Brain microvascular endothelial cell (primary cell): ENCODE results near the gene TMEM147.

ENCODE experiments used
- DNase-seq: peaks from one replicate; pipeline ENCODE4 v3.0.0-alpha.2; 2020
- H3K27ac ChIP-seq: fragments of 250-450 bp; sonication (Bioruptor Pico); 2 replicates; pipeline ENCODE4 v1.5.1; 2020; ENCODE audit warnings: mild to moderate bottlenecking, moderate library complexity
- H3K27me3 ChIP-seq: fragments of 250-450 bp; sonication (Bioruptor Pico); replicated peaks from 2 replicates; pipeline ENCODE4 v1.5.1; 2020; ENCODE audit warnings: mild to moderate bottlenecking
- H3K36me3 ChIP-seq: fragments of 250-450 bp; sonication (Bioruptor Pico); replicated peaks from 2 replicates; pipeline ENCODE4 v1.5.1; 2020; ENCODE audit warnings: mild to moderate bottlenecking
- H3K4me3 ChIP-seq: 2 replicates; pipeline ENCODE4 v1.5.1; 2011; ENCODE audit warnings: low read depth, mild to moderate bottlenecking, control low read depth, low read length, moderate library complexity
- in situ Hi-C: cut with HindIII; loops from 2 replicates; pipeline ENCODE4 v1.10.0; 2017; ENCODE audit warnings: low sequenced_read_pairs, low pct_ligation_motif_present
- TF ChIP-seq, protein P1 (sequence below): IDR thresholded peaks from 2 replicates; pipeline ENCODE4 v1.5.1; 2011; ENCODE audit warnings: low read depth, mild to moderate bottlenecking, moderate library complexity, low read length, control low read depth, inconsistent platforms; ENCODE audit errors: missing control alignments

The TMEM147 gene

DNA sequence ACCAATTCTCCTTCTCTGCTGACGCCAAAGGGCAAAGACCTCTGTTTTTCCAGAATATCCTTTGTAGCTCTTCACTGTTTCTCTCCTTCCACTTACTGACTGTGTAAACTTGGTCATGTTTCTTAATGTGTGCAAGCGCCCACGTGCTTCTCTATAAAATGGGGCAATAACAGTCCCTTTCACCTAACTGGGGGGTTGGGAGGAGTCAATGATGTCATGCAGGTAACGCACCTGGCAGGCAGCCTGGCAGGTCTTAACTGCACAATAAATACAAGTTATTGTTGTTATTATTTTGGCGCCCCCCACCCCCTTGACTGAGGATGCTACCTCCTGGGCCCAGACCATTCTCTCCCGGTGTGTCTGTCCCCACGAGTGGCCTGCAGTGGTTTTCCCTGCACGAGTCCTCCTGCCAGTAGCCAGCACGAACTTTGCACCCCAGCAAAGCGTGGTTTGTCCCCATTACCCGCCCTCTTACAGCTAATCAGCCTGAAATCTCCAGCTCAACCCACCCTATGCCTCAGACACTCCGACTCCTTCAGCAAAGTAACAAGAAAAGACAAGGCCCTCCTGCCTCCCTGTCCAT is 22.6 kb upstream of the TMEM147 start:
- TF ChIP-seq, protein P1, sequence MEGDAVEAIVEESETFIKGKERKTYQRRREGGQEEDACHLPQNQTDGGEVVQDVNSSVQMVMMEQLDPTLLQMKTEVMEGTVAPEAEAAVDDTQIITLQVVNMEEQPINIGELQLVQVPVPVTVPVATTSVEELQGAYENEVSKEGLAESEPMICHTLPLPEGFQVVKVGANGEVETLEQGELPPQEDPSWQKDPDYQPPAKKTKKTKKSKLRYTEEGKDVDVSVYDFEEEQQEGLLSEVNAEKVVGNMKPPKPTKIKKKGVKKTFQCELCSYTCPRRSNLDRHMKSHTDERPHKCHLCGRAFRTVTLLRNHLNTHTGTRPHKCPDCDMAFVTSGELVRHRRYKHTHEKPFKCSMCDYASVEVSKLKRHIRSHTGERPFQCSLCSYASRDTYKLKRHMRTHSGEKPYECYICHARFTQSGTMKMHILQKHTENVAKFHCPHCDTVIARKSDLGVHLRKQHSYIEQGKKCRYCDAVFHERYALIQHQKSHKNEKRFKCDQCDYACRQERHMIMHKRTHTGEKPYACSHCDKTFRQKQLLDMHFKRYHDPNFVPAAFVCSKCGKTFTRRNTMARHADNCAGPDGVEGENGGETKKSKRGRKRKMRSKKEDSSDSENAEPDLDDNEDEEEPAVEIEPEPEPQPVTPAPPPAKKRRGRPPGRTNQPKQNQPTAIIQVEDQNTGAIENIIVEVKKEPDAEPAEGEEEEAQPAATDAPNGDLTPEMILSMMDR: no peak
- H3K36me3 ChIP-seq: no peaks in the 10 kb centered on the region
- in situ Hi-C loops: no loop called here

GRCh38 chr19:35524181-35524837 is 21.1 kb upstream of the TMEM147 start:
- DNase-seq: no peak
- in situ Hi-C loops: no loop called here
- TF ChIP-seq, protein P1: no peak
- H3K4me3 ChIP-seq: no peak overlapping the region
- H3K27ac ChIP-seq: no peak overlapping the region
- H3K36me3 ChIP-seq: no peaks in the 10 kb centered on the region
- H3K27me3 ChIP-seq: no peaks in the 10 kb centered on the region

More for the DNA sequence above, 22.6 kb upstream of the TMEM147 start:
- H3K27me3 ChIP-seq: no peaks in the 10 kb centered on the region
- H3K27ac ChIP-seq: no peak overlapping the region
- H3K4me3 ChIP-seq: no peak overlapping the region
- no peak for DNase-seq

- H3K4me3 ChIP-seq: no peak overlapping the region
- in situ Hi-C loops: no loop called here
- H3K27me3 ChIP-seq: no peaks in the 10 kb centered on the region
- no peak for DNase-seq
- H3K36me3 ChIP-seq: no peaks in the 10 kb centered on the region
- TF ChIP-seq, protein P1: no peak
- no peak overlapping the region for H3K27ac ChIP-seq
These were observed 19.6 kb upstream of the TMEM147 start for GRCh38 chr19:35525873-35526272.

DNA sequence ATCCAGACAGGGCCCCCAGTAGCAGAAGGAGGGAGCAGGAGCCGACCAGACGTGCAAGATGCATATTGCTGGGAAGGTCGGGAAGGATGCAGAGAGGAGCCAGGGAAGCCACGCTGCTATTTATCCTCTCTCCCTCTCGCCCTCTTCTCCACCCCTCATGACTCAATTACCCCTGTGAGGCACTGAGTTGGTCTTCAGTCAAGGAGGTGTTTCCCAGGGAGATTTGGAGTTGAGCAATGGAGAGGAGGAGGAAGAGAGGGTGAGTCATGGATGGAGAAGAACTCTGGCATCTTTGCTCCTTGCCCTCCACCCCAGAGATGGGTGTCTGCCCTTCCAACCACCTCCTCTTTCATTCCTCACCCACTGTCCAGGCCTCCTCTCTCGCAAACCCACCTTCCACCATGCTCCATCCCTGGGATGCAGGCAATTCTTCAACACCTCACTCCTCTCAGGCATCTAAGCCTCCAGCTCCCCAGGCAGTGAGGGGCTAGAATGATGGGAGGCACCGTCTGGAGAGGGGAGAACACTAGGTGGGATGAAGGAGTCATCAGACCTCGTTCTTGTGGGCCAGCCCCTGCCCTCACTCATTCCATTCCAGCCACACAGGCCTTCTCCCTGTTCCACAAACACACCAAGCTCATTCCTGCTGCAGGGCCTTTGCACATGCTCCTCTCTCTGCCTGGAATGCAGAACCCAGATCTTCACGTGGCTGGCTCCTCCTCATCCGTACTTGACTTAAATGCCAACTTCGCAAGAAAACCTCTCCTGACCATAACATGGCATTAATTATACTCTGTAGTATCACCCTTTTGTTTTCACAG is 17.0 kb upstream of the TMEM147 start, which contains the start of gene SBSN:
Gene SBSN, minus strand, starts transcription at position 94 of the 821 bp plus-strand sequence. Its CDS starts 30 bp downstream, at position 64.
- Histone ChIP-seq H3K4me3 (no peak within 1 kb of the TSS), H3K36me3 (no peaks in the 10 kb centered on the region), H3K27ac (no peak within 1 kb of the TSS), H3K27me3 (peaks cover 5% of the 10 kb centered on the region)
- in situ Hi-C loops: no loop called here
- peak; percentile 25 for DNase-seq
- TF ChIP-seq, protein P1: no peak

GRCh38 chr19:35529241-35530218 is 15.9 kb upstream of the TMEM147 start:
- no peak for DNase-seq
- peaks cover 12% of the 10 kb centered on the region for H3K27me3 ChIP-seq
- H3K36me3 ChIP-seq: no peaks in the 10 kb centered on the region
- in situ Hi-C loops: no loop called here
- no peak overlapping the region for H3K27ac ChIP-seq
- TF ChIP-seq, protein P1: no peak
- no peak overlapping the region for H3K4me3 ChIP-seq
